Measurements from ENCODE around the gene LGALSL.

Gene LGALSL

DNA sequence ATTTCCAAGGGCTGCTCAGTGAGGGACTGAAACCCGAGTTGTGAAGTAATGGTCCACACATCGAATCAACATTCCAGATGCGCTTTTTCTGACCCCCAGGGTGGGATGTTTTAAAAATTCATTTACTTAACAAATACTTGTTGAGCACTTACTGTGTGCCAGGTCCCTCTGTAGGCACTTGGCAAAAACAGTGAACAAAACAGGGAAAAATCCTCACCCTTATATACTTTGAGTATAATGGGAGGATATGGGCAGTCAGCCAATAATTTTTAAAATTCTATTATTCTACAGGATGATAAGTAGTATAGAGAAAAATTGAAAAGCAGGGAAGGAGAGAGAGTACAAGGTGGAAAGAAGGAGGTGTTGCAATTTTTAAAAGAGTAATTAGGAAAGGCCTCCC lies 38.9 kb downstream of the LGALSL start:
- no peak for TF ChIP-seq JUND (IDR thresholded peaks at IDR 0.05; ENCODE audit: low read depth)
- in situ Hi-C loops (cut with HindIII; ENCODE audit: low pct_unique_long_range_greater_than_20kb, low sequenced_read_pairs), result no loop called here
- DNase-seq (ENCODE audit: low read depth in 1 of 2, low spot score in 1 of 2), result no peak

- in situ Hi-C loops (cut with HindIII; ENCODE audit: low pct_unique_long_range_greater_than_20kb, low sequenced_read_pairs), result no loop called here
- no peak for DNase-seq (ENCODE audit: low read depth in 1 of 2, low spot score in 1 of 2)
- TF ChIP-seq JUND (IDR thresholded peaks at IDR 0.05; ENCODE audit: low read depth), result no peak
Measured at GRCh38 chr2:64493788-64494187, 39.8 kb downstream of the LGALSL start.

GRCh38 chr2:64498438-64498837 lies 44.5 kb downstream of the LGALSL start:
- no peak for TF ChIP-seq JUND (IDR thresholded peaks at IDR 0.05; ENCODE audit: low read depth)
- in situ Hi-C loops (cut with HindIII; ENCODE audit: low pct_unique_long_range_greater_than_20kb, low sequenced_read_pairs), result no loop called here
- no peak for DNase-seq (ENCODE audit: low read depth in 1 of 2, low spot score in 1 of 2)

- no peak for TF ChIP-seq JUND (IDR thresholded peaks at IDR 0.05; ENCODE audit: low read depth)
- DNase-seq (ENCODE audit: low read depth in 1 of 2, low spot score in 1 of 2), result no peak
- in situ Hi-C loops (cut with HindIII; ENCODE audit: low pct_unique_long_range_greater_than_20kb, low sequenced_read_pairs), result no loop called here
Measured at GRCh38 chr2:64500549-64500948, 46.6 kb downstream of the LGALSL start.

GRCh38 chr2:64501946-64502345 lies 48.0 kb downstream of the LGALSL start:
- in situ Hi-C loops (cut with HindIII; ENCODE audit: low pct_unique_long_range_greater_than_20kb, low sequenced_read_pairs), result no loop called here
- TF ChIP-seq JUND (IDR thresholded peaks at IDR 0.05; ENCODE audit: low read depth), result no peak
- no peak for DNase-seq (ENCODE audit: low read depth in 1 of 2, low spot score in 1 of 2)

- in situ Hi-C loops (cut with HindIII; ENCODE audit: low pct_unique_long_range_greater_than_20kb, low sequenced_read_pairs), result no loop called here
- TF ChIP-seq JUND (IDR thresholded peaks at IDR 0.05; ENCODE audit: low read depth), result no peak
Measured at GRCh38 chr2:64502860-64503259, 48.9 kb downstream of the LGALSL start.

GRCh38 chr2:64504774-64505720 lies 51.1 kb downstream of the LGALSL start:
- no peak for DNase-seq (ENCODE audit: low read depth in 1 of 2, low spot score in 1 of 2)
- no peak for TF ChIP-seq JUND (IDR thresholded peaks at IDR 0.05; ENCODE audit: low read depth)
- in situ Hi-C loops (cut with HindIII; ENCODE audit: low pct_unique_long_range_greater_than_20kb, low sequenced_read_pairs), result no loop called here

More at GRCh38 chr2:64502860-64503259, 48.9 kb downstream of the LGALSL start:
- peak; percentile 32 to 75 for DNase-seq (ENCODE audit: low read depth in 1 of 2, low spot score in 1 of 2)

- peak in 1 of 2 experiments; percentile 14 for DNase-seq (ENCODE audit: low read depth in 1 of 2, low spot score in 1 of 2)
- no peak for TF ChIP-seq JUND (IDR thresholded peaks at IDR 0.05; ENCODE audit: low read depth)
- in situ Hi-C loops (cut with HindIII; ENCODE audit: low pct_unique_long_range_greater_than_20kb, low sequenced_read_pairs), result no loop called here
Measured at GRCh38 chr2:64506686-64507085, 52.7 kb downstream of the LGALSL start.
